ENCODE data around the gene CCDC138. TPM values are rescaled to one million over a fixed set of nuclear protein-coding genes. Genes with fewer than 3 reads are reported as not detected.
A peak's percentile ranks its signal among the peaks of the same experiment; 100 is the strongest.
"Not testable (repeated sequence)": the region's sequence is repeated elsewhere in the genome, so short reads cannot be mapped to it uniquely, and the experiment has no call there.

Gene CCDC138
- total RNA-seq (2014; rRNA removed; shearing (Covaris generic)), result 18.8 and 21.3 TPM in 2 replicates

DNA sequence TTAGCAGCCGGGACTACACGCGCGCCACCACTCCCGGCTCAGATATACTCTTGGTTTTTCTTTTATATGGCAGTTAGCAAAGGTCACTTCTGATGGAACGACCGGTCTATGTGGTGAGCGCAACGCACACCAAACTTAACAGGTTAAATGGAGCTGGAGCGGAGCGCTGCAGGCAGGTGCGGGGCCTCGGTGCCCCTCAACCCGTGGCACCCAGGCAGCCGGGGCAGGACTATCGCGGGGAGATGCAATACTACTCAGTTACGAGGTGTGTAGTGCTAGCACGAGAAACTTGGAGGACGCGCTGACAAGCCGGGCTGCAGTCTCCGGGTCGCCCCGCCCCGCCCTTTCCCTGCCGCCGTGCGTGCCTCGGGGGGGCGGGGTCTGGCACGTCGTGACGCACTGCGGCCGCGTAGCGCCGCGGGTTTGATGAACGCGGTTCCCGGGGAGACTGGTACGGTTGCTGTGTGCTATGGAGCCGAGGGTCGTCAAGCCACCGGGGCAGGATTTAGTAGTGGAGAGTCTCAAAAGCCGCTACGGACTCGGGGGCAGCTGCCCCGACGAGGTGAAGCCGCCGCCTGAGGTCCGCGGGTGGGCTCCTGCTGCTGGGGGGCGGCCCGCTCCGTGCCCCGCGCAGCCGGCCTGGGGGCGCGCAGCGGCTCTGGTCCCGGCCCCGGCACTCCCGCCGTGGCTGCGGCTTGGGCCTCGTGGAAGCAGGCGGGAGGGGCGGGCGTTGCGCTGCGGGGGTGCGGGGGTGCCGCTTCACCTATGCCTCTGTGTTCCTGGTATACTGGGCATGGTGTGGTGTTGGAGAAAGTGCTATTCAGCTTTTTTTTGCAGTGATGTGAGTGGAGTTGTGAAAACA is at the start of gene CCDC138:
TSS of gene CCDC138 (plus strand) at position 418 of the 862 bp plus-strand sequence. CDS start at position 470, 52 bp downstream.
- DNase-seq (ENCODE audit: low spot score), result peak; percentile 83

DNA sequence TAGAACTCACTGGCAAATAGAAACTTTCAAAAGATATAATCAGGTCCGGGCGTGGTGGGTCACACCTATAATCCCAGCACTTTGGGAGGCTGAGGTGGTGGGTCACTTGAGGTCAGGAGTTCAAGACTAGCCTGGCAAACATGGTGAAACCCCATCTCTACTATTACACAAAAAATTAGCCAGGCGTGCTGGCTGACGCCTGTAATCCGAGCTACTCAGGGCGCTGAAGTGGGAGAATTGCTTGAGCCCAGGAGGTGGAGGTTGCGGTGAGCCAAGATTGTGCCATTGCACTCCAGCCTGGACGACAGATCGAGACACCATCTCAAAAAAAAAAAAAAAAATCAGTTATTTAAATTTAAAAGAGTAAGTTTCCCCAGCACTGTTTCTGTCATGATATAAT is 28.6 kb upstream of the CCDC138 start:
- DNase-seq (ENCODE audit: low spot score), result not testable (repeated sequence)

DNA sequence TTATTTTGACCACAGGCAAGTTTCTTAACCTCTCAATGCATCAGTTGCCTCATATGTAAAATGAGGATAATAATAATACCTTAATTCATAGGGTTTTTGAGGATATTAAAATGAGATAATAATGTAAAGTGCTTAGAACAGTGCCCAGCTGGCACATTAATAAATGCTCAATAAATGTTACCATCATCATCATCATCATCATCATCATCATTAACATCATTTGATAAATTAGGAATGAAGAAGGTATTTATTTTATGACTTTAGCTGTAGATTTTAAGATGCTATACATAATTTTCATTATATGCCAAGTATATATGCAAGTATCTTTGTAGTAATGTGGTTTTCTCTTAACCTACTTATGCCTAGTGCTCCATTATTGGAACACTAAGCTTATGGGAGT is 24.0 kb upstream of the CCDC138 start:
- DNase-seq (ENCODE audit: low spot score), result not testable (repeated sequence)

DNA sequence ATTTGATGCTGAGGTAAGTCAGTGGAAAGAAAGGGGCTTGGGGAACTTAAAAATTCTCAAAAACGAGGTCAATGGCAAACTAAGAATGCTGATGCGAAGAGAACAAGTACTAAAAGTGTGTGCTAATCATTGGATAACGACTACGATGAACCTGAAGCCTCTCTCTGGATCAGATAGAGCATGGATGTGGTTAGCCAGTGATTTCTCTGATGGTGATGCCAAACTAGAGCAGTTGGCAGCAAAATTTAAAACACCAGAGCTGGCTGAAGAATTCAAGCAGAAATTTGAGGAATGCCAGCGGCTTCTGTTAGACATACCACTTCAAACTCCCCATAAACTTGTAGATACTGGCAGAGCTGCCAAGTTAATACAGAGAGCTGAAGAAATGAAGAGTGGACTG is 19.9 kb upstream of the CCDC138 start:
- DNase-seq (ENCODE audit: low spot score), result not testable (repeated sequence)

GRCh38 chr2:108767859-108768258 is 18.7 kb upstream of the CCDC138 start:
- not testable (repeated sequence) for DNase-seq (ENCODE audit: low spot score)

DNA sequence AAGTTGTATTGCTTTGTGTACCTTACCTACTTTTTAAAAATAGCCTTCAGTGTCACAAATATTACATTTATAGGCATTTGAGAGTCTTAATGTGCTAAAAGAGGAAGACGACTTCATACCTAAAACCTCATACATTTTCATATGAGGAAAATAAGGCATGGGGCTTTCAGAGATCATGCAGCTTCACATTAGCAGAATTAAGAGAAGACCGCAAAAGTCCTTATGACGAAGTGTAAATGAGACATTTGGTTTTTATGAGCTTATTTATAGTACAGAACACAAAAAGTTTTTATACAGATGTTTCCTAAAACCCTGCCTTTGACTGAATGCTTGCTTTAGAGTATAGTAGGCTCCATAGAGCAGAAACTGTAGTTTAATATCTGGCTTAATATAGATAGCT is 10.1 kb upstream of the CCDC138 start:
- DNase-seq (ENCODE audit: low spot score), result no peak

GRCh38 chr2:108778857-108779256 is 7.7 kb upstream of the CCDC138 start:
- no peak for DNase-seq (ENCODE audit: low spot score)

DNA sequence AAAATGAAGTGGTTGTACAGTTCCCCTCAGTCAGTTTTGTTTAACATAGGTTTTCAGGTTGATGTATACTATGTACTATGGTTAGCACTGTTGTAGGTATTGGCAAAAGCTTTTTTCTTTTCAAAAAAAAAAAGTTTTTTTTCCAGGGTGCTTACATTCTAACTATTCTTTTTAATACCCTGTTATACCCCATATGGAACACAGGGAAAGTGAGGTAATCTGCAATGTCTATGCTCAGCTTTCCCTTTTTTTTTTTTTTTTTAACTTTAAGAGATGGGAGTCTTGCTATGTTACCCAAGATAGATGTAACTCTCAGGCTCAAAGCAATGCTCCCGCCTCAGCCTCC is 590 bp upstream of the CCDC138 start:
- no peak for DNase-seq (ENCODE audit: low spot score)

- DNase-seq (ENCODE audit: low spot score), result no peak
Measured at GRCh38 chr2:108787216-108787541, 608 bp downstream of the CCDC138 start.

- no peak for DNase-seq (ENCODE audit: low spot score)
Measured at GRCh38 chr2:108803045-108803736, 16.6 kb downstream of the CCDC138 start.

DNA sequence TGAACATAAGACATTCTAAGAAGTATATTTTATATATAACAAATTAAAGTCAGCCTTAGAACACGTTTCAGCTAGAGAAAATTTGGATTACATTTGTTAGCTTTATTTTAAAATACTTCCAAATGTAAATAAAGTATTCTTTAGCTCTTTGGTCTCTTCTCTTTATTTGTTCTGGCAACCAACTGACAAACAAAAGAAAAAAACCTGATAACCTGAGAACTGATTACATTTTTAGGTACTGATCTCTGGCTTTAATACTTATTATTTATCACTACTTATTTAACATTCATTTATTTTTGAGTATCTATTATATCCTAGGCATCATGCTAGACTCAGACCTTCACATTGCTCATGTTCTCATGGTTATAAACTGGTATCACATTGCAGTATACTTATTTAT is 18.5 kb downstream of the CCDC138 start:
- DNase-seq (ENCODE audit: low spot score), result no peak

DNA sequence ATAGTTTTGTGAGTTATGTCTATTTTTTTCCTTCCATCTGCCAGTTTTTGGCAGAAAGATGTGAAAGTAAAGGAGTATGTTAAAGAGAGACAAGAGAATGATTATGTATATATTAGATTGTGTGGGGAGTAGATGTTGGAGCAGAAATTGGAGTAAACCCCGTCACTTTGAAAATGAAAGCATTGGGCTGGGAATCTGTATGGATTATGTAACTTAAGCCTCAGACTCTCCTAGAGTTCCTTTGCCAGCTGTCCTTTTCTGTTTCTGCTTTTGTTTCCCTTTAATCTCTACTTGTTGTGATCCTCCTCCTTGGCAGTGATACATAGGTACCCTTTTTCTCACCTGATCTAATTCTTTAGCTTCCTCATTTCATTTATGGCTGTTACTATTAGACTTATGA is 19.2 kb downstream of the CCDC138 start:
- no peak for DNase-seq (ENCODE audit: low spot score)

DNA sequence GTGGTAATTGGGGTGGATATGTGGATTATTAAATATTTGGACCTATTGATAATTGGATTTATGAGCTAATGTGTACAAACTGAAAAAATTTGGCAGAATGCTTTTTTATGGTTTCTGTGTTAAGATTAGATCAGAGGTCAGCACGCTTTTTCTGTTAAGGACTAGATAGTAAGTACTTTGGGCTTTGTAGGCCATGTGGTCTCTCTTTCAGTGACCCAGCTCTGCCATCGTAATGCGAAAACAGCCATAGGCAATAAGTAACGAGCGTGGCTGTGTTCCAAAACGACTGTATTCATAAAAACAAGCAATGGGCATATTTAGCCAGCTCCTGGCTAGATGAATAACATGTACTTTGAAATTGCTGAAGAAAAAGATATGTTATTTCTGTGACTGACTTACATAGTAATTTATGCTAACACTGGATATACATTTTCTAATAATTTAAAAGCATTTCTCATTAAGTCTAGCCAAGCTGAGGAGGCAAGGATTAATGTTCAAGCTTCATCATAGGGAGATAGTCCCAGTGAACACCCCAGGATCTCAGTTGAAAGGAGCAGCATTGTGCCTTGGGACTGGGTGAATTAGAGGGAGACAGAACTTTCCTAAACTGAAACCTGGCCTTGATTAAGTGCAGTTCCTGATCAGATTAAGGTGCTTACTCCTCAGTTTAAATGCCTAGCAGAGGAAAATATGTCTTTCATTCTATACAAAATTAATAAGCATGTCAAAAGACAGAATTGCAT is 20.0 kb downstream of the CCDC138 start:
- no peak for DNase-seq (ENCODE audit: low spot score)

DNA sequence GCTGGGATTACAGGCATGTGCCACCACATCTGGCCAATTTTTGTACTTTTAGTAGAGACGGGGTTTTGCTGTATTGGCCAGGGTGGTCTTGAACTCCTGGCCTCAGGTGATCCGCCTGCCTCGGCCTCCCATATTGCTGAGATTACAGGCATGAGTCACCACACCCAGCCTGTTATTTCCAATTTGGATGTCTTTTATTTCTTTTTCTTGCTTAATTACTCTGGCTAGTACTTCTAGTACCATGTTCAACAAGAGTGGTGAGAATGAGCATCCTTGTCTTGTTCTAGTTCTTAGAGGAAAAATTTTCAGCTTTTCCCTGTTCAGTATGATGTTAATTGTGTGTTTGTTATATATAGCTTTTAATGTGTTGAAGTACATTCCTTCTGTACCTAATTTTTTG is 23.4 kb downstream of the CCDC138 start:
- no peak for DNase-seq (ENCODE audit: low spot score)

DNA sequence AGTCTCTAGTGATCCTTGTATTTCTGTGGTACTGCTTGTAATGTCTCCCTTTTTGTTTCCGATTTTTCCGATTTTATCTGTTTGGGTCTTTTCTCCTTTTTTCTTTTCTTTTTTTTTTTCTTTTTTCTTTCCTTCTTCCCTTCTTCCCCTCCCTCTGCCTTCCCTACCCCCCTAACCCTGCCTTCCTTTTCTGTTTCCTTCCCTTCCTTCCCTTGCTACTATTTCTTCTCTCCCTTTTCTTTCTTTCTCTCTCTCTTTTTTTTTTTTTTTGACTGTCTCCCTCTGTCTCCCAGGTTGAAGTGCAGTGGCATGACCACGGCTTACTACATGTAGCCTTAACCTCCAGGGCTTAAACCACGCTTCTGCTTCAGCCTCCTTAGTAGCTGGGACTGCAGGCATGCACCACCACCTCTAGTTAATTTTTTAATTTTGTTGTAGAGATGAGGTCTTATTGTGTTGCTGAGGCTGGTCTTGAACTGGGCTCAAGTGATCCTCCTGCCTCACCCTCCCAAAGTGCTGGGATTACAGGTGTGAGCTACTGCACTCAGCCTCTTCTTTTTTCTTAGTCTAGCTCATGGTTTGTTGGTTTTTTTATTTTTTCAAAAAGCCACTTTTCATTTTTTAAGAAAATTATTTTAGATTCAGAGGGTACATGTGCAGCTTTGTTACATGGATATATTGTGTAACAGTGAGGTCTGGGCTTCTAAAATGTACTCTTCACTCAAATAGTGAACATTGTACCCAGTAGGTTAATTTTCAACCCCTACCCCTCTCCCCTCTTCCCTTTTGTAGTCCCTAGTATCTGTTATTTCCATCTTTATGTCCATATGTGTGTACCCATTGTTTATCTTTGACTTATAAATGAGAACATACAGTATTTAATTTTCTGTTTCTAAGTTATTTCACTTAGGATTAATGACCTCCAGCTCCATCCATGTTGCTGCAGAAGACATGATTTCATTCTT is 24.7 kb downstream of the CCDC138 start:
- DNase-seq (ENCODE audit: low spot score), result no peak

DNA sequence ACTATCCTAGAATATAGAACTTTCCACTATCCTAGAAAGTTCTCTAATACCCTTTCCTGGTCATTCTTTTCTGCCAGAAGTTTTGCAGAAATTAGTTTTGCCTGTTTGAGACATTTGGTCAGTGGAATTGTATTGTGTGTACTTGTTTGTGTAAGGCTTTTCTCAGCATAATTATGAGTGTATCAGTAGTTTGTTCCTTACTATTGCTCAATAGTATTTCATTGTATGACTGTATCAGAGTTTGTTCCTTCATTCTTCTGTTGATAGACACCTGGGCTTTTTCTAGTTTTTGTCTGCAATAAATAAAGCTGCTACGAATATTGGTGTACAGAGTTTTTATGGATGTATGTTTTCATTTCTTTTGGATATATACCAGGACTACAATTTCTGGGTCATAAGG is 27.2 kb downstream of the CCDC138 start:
- no peak for DNase-seq (ENCODE audit: low spot score)

GRCh38 chr2:108820482-108820881 is 33.9 kb downstream of the CCDC138 start:
- no peak for DNase-seq (ENCODE audit: low spot score)

- DNase-seq (ENCODE audit: low spot score), result no peak
Measured at GRCh38 chr2:108823286-108823685, 36.7 kb downstream of the CCDC138 start.

- DNase-seq (ENCODE audit: low spot score), result no peak
Measured at GRCh38 chr2:108824316-108825070, 37.9 kb downstream of the CCDC138 start.

DNA sequence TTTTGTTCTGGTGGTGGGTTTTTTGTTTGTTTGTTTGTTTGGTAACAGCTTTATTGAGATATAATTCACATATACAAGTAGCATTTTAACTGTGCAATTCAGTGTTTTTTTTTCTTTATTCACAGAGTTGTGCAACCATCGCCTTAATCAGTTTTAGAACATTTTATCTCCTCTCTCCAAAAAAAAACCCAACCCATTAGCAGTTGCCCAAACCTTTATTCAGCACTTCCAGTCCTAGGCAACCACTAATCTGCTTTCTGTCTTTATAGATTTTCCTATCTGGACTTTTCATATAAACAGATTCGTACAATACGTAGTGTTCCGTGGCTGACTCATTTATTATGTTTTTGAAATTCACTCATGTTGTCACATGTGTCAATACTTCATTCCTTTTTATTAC is 38.7 kb downstream of the CCDC138 start:
- DNase-seq (ENCODE audit: low spot score), result no peak

- DNase-seq (ENCODE audit: low spot score), result no peak
Measured at GRCh38 chr2:108825736-108826135, 39.2 kb downstream of the CCDC138 start.
